ENCODE measurements around the gene H19.

Gene H19

DNA sequence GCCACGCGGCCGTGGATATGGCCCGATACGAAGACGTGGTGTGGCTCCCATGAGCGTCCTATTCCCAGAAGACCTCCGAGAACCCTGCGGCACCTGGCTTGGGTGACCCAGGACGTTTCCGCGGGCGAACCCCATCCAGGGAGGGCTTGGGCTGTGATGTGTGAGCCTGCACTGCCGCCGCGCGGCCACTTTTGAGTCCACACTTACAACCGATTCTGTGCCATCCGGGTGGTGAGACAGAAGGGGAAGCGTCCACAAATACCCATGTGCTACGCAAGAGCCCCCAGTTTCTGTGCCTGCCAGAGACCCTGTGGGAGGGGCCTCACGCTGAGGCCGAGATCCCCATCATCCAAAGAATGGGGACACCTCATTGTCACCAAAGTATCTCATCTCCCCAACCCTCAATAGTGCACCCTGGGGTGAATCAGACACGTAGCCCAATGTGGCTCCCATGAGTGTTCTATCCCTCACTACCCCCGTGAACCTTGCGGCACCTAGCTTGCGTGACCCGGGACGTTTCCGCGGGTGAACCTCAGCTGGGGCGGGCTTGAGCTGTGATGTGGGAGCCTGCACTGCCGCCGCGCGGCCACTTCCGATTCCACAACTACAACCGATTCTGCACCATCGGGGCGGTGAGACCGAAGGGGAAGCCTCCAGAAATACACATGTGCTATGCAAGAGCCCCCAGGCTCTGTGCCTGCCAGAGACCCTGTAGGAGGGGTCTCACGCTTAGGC lies 4.6 kb upstream of the H19 start:
- no peak for TF ChIP-seq CTCF (IDR thresholded peaks at IDR 0.05; ENCODE audit: control insufficient read depth, insufficient read depth, low read depth, low read length, missing control alignments)
- H3K4me3 ChIP-seq (ENCODE audit: control insufficient read depth, low read depth, low read length): no peak overlapping the region
- no peak for DNase-seq (ENCODE audit: low read depth)

DNA sequence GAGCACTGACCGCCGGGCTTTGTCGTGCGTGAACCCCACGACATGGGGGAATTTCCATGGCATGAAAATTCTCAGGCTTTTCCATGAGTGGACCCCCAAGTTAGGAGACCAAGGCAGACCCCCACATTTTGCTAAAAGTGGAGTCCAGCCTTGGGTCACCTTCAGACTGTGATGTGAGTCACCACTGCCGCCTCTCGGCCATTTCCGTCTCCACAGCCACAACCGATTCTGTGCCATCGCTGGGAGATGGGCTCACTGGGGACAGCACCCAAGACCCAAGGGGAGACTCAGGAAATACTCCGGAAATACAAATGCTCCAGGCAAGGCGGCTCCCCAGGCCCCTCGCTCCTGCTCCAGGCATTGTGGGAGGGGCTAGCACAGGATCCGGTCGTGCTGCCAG lies 1.2 kb upstream of the H19 start:
- H3K4me3 ChIP-seq (ENCODE audit: control insufficient read depth, low read depth, low read length): no peak overlapping the region
- TF ChIP-seq CTCF (IDR thresholded peaks at IDR 0.05; ENCODE audit: control insufficient read depth, insufficient read depth, low read depth, low read length, missing control alignments): no peak
- DNase-seq (ENCODE audit: low read depth): no peak

- H3K4me3 ChIP-seq (ENCODE audit: control insufficient read depth, low read depth, low read length): no peak overlapping the region
Observed at GRCh38 chr11:1998290-1998689, 648 bp upstream of the H19 start.

DNA sequence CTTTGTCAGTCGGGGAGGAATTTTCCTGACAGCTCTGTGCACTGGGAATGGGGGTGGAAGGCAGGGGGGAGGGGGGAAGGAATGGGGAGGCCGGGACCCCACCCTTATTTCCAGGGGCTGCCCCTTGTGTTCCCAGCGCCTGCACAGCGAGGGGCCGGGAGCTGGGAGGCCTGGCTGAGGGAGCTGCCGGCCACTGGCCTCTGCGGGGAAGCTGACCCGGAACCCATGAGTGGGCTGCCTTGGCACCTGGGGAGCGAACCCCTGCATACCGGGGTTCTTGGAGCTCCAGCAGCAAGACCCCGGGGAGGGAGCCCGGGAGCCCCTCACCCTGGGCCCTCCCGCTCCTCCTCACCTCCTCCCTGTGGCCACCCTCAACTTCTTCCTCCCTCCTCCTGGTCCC lies 3.5 kb downstream of the H19 start:
- no peak for TF ChIP-seq CTCF (IDR thresholded peaks at IDR 0.05; ENCODE audit: control insufficient read depth, insufficient read depth, low read depth, low read length, missing control alignments)
- H3K4me3 ChIP-seq (ENCODE audit: control insufficient read depth, low read depth, low read length): no peak overlapping the region
- DNase-seq (ENCODE audit: low read depth): no peak

More at GRCh38 chr11:1998290-1998689, 648 bp upstream of the H19 start:
- no peak for DNase-seq (ENCODE audit: low read depth)
- TF ChIP-seq CTCF (IDR thresholded peaks at IDR 0.05; ENCODE audit: control insufficient read depth, insufficient read depth, low read depth, low read length, missing control alignments): no peak

GRCh38 chr11:1992111-1992510 lies 5.5 kb downstream of the H19 start:
- H3K4me3 ChIP-seq (ENCODE audit: control insufficient read depth, low read depth, low read length): no peak overlapping the region
- no peak for DNase-seq (ENCODE audit: low read depth)
- no peak for TF ChIP-seq CTCF (IDR thresholded peaks at IDR 0.05; ENCODE audit: control insufficient read depth, insufficient read depth, low read depth, low read length, missing control alignments)

DNA sequence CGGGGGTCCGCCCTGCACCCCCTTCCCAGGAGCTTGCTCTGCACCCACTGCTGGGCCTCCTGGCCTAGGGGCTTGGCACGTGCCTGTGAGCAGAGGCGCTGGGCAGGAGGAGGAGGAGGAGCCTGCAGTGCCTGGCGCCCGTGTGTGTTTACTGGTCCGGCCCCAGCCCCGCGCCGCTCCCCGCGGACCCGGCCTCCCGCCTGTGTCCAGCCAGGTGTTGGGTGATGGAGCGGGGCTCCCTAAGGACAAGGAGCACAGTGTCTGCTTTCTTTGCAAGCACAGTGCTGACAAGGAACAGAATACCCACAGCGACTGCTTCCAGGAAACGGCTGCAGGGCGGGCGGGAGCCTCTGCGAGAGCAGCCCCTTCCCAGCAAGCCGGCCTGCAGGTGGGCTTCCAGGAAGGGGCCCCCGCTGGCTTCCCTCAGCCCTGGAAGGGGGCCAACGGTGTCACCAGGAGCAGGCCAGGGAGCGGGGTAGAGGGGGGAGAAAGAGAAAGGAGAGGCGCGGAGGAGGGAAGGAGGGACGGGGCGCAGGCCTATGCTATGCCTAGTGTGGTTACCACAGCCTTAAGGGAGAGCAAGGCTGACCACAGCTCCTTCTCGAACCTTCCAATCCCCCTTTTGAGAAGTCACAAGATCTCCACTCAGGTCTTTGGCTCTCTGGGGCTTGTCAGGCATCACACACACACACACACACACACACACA lies 6.6 kb downstream of the H19 start:
- no peak overlapping the region for H3K4me3 ChIP-seq (ENCODE audit: control insufficient read depth, low read depth, low read length)
- DNase-seq (ENCODE audit: low read depth): no peak
- TF ChIP-seq CTCF (IDR thresholded peaks at IDR 0.05; ENCODE audit: control insufficient read depth, insufficient read depth, low read depth, low read length, missing control alignments): no peak
